ENCODE results near the gene FAM118A. TPM values are rescaled to one million over a fixed set of nuclear protein-coding genes. Genes with fewer than 3 reads are reported as not detected.

Gene FAM118A
- total RNA-seq, 1 experiment from 2014 or later, result 37.9 TPM

- H4K5ac ChIP-seq (ENCODE audit: insufficient read length, low read depth, low read length), result no peak overlapping the region
- no peak overlapping the region for H3K9ac ChIP-seq (ENCODE audit: extremely low read depth, insufficient read length, low read length)
- H3K27ac ChIP-seq (ENCODE audit: insufficient read length, low read depth, low read length), result no peak overlapping the region
- no peak overlapping the region for H4K8ac ChIP-seq (replicated peaks; ENCODE audit: insufficient read length, low read depth, low read length)
- no peak overlapping the region for H2AFZ ChIP-seq (ENCODE audit: low read length)
- no peaks in the 10 kb centered on the region for H3K23me2 ChIP-seq (ENCODE audit: insufficient read length, low read depth, low read length, poor library complexity, severe bottlenecking)
- H2BK120ac ChIP-seq (ENCODE audit: low read depth, low read length, poor library complexity, severe bottlenecking), result no peak overlapping the region
- H3K36me3 Mint-ChIP-seq (ENCODE audit: insufficient read depth in 1 of 3, low read depth in 3 of 3), result peaks cover 3 to 19% (median 14%) of the 10 kb centered on the region in 3 experiments; a peak in 6 of 7 replicates
- H3T11ph ChIP-seq (ENCODE audit: low read length), result no peak overlapping the region
- H4K20me1 ChIP-seq (ENCODE audit: control insufficient read depth, insufficient read depth, insufficient read length), result no peaks in the 10 kb centered on the region
- H3K79me1 ChIP-seq (ENCODE audit: insufficient read depth, low read depth, low read length, poor library complexity, severe bottlenecking), result no peaks in the 10 kb centered on the region
- no peak overlapping the region for H3K18ac ChIP-seq (ENCODE audit: insufficient read length, low read depth, low read length)
- H3K4me1 ChIP-seq (ENCODE audit: insufficient read depth, low read length), result no peaks in the 10 kb centered on the region
- H4K91ac ChIP-seq (ENCODE audit: insufficient read length, low read depth, low read length), result no peak overlapping the region
- H2BK20ac ChIP-seq (ENCODE audit: low read depth, low read length, poor library complexity, severe bottlenecking), result no peak overlapping the region
- no peaks in the 10 kb centered on the region for H3K27me3 Mint-ChIP-seq (ENCODE audit: low read depth)
- H2BK15ac ChIP-seq (ENCODE audit: low read depth, low read length), result no peak overlapping the region
- H3K4me1 Mint-ChIP-seq, result no peaks in the 10 kb centered on the region
- no peak overlapping the region for H3K4me3 Mint-ChIP-seq
- H3K9me3 Mint-ChIP-seq, result no peaks in the 10 kb centered on the region
- no peaks in the 10 kb centered on the region for H3K27me3 ChIP-seq (ENCODE audit: insufficient read depth, low read length)
- H2BK5ac ChIP-seq (ENCODE audit: insufficient read length, low read length), result no peak overlapping the region
- H3K14ac ChIP-seq (ENCODE audit: insufficient read depth, low read length), result no peak overlapping the region
- H3K56ac ChIP-seq (ENCODE audit: insufficient read length, low read depth, low read length), result no peak overlapping the region
- TF ChIP-seq CTCF (conservative IDR thresholded peaks at IDR 0.05), result peak; percentile 29; the same call in 1 of the 3 replicates
- no peak overlapping the region for H2BK12ac ChIP-seq (ENCODE audit: insufficient read length, low read depth, low read length)
- H3K4me2 ChIP-seq (ENCODE audit: insufficient read depth, insufficient read length, low read length), result no peak overlapping the region
- no peaks in the 10 kb centered on the region for H3K79me2 ChIP-seq (ENCODE audit: insufficient read depth, low read length)
- no peak overlapping the region for H3K4ac ChIP-seq (ENCODE audit: low read depth, low read length)
- H3K9me3 ChIP-seq (ENCODE audit: control insufficient read depth, low read depth, low read length), result no peaks in the 10 kb centered on the region
- no peak overlapping the region for H3K23ac ChIP-seq (ENCODE audit: insufficient read length, low read depth, low read length)
- H2AK5ac ChIP-seq (ENCODE audit: insufficient read length, low read length), result no peak overlapping the region
- DNase-seq, result peak; percentile 38
- WGBS (ENCODE audit: extremely low coverage, insufficient read length, low lambda C conversion rate), result no CpG with 5 or more reads among the region's 5 CpGs
- H3K27ac Mint-ChIP-seq, result no peak overlapping the region
These were observed 34.6 kb downstream of the FAM118A start for GRCh38 chr22:45344334-45344733.
